ENCODE measurements around the gene IMP3.

IMP3 gene

DNA sequence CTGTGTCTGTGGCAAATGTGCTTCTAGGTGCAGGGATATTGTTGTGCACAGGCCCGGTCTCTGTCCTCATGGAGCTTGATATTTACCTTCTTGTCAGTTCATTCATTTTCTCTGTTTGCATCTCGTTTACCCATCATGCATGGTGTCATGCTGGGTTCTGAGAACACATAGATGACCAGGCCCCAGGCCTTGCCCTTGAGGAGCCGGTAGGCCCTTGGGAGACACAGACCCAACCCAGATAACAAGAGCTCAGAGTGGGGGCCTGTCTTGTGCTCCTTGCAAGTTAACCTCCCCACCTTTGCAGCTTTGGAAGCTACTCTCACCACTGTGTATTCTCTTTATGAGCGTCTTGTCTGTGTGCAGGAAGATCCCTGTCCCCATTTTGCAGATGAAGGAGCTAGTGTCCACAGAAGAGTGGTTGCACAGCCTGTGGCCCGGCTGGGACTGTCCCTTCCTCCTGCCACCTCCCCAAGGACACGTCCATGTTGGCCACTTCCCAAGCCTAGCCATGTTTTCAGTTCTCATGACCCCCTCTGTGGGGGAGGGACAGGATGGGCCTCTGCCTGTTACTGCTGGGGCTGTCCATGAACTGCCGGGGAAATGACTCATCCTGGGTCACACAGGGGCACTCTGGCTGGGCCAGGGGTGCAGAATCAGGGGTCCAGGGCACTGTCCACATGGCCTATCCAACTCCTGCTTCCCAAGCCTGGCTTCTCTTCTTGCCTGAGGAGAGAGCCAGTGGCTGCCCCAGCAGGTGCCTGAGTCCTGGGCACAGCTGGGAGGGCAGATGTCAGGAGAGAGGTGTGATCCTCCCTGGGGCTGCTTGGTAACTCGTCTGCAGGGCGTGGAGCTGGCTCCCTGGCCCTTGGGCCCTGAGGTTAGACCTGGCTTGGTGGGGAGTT is 11.1 kb upstream of the IMP3 start:
- DNase-seq = no peak
- no peak for TF ChIP-seq GATA1 (IDR thresholded peaks at IDR 0.05; ENCODE audit: low read depth, low read length)
- TF ChIP-seq POLR2A (IDR thresholded peaks at IDR 0.05; ENCODE audit: low read length) = no peak

DNA sequence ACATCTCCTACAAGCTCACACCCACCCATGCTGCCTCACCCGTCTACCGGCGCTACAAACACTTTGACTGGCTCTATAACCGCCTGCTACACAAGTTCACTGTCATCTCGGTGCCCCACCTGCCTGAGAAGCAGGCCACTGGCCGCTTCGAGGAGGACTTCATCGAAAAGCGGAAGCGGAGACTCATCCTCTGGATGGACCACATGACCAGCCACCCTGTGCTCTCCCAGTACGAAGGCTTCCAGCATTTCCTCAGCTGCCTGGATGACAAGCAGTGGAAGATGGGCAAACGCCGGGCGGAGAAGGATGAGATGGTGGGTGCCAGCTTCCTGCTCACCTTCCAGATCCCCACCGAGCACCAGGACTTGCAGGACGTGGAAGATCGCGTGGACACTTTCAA is 9.8 kb upstream of the IMP3 start:
- TF ChIP-seq POLR2A (IDR thresholded peaks at IDR 0.05; ENCODE audit: low read length) = no peak
- TF ChIP-seq GATA1 (IDR thresholded peaks at IDR 0.05; ENCODE audit: low read depth, low read length) = no peak

DNA sequence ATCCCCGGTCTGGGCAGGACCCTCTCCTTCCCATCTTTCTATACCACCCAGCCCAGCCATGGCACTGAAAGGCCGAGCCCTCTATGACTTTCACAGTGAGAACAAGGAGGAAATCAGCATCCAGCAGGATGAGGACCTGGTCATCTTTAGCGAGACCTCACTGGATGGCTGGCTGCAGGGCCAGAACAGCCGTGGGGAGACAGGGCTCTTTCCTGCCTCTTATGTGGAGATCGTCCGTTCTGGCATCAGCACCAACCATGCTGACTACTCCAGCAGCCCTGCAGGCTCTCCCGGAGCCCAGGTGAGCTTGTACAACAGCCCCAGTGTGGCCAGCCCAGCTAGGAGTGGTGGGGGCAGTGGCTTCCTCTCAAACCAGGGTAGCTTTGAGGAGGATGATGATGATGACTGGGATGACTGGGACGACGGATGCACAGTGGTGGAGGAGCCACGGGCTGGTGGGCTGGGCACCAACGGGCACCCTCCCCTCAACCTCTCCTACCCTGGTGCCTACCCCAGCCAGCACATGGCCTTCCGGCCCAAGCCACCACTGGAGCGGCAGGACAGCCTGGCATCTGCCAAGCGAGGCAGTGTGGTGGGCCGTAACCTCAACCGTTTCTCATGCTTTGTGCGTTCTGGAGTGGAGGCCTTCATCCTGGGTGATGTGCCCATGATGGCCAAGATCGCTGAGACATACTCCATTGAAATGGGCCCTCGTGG is 9.2 kb upstream of the IMP3 start:
- TF ChIP-seq GATA1 (IDR thresholded peaks at IDR 0.05; ENCODE audit: low read depth, low read length) (no peak), POLR2A (IDR thresholded peaks at IDR 0.05; ENCODE audit: low read length) (no peak)
- no peak for DNase-seq

More for the DNA sequence above, 9.8 kb upstream of the IMP3 start:
- DNase-seq = no peak

DNA sequence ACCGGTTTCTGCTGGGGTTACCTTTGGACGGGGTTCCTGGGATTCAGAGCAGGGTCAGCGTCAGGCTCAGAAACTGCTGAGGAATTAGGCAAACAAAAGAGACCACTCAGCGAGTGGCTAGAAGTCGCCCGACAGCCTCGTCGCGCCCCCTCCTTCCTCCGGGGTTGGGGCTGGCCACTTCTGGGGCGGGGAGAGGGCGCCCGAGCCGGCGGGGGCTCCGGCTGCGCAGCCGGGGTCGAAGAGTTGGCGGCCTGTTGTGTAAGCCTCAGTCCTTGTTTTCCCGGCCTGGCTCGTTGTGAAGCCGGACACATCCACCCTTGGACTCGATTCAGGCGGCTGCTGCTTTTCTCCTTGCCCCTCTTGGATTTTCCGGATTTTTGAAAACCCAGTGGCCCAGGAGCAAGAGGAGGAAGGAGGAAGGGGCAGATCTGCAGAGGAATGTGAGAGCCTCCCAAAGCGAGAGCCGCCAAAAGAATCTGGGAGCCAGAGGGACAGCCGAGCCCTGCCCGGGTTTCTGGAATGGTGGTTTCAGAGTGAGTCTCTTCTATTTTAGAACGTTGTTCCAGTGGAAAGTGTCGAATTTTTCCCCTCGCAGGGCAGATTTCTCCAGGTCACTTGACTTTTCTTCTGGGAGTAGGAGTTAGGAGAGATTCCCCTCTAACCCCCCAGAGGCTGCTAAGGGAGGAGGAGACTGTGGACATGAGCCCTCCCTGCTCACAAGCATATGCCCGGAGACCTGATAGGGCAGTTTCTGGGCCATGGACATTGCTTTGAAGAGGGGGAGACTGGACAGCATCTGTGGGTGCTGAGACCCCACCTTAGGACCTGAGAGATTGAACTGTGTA is 8.4 kb upstream of the IMP3 start:
- TF ChIP-seq GATA1 (IDR thresholded peaks at IDR 0.05; ENCODE audit: low read depth, low read length) (no peak), POLR2A (IDR thresholded peaks at IDR 0.05; ENCODE audit: low read length) (no peak)
- DNase-seq = no peak

DNA sequence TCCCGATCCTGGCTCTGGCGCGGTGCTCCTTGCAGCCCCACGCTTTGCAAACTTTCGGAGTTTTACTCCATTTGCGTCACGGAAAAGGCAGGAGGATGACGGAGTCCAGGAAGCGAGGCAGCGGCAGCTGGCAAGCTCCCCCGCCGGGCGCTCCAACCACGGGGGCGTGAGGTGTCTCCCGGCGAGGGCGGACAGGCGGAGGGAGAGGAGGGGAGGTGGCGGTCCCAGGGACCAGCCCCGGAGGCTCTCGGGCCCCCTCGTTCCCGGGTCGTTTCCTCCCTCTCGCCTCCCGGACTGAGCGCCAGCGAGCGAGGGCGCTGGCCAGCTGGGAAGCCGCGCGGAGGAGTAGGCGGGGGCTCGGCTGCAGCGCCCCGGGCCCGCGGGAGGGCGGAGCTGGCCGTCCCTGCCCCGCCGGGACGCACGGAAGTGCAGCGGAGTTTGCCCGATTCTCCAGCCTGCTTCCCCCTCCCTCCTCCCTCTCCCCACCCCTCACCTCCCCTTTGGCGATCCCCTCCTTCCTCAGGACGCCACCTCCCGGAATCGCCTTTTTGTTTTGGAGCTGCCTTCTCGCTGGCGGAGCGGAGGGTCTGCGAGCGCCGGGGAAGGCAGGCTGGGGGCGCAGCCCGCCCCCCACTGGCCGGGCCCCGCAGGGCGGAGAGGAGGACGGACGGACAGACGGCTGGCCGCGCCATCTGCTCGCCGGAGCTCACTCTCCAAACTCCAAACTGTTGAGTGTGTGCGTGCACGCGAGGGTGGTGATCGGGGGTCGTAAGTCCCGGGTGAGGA is 7.5 kb upstream of the IMP3 start, which contains the start of gene SNX33:
Gene SNX33 (plus strand): TSS at position 543 of the 786 bp plus-strand sequence. CDS start 1,191 bp downstream, outside the sequence.
- TF ChIP-seq GATA1 (IDR thresholded peaks at IDR 0.05; ENCODE audit: low read depth, low read length) (no peak), POLR2A (IDR thresholded peaks at IDR 0.05; ENCODE audit: low read length) (no peak)
- peak; percentile 41 to 54 for DNase-seq

DNA sequence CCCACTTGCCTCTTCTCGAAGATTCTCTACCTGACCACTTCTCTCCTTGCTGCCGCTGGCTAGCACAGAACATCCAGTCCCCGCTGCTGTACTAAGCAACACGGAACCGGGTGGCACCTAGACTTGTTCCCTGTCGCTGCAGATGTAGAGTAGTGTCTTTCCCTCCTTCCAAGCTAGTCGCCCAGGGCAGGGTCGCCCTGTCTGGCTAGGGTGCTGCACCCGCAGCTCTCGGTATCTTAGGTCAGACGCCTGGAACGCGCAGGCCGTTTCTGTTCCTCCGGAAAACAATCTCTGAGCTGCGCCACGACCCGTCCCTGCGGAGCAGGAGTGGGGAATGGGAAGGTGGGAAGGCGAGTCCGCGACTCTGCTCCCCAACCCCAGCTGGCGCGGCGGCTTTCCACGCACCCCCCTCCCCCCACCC is 6.9 kb upstream of the IMP3 start:
- TF ChIP-seq POLR2A (IDR thresholded peaks at IDR 0.05; ENCODE audit: low read length) (no peak), GATA1 (IDR thresholded peaks at IDR 0.05; ENCODE audit: low read depth, low read length) (no peak)
- DNase-seq = no peak

DNA sequence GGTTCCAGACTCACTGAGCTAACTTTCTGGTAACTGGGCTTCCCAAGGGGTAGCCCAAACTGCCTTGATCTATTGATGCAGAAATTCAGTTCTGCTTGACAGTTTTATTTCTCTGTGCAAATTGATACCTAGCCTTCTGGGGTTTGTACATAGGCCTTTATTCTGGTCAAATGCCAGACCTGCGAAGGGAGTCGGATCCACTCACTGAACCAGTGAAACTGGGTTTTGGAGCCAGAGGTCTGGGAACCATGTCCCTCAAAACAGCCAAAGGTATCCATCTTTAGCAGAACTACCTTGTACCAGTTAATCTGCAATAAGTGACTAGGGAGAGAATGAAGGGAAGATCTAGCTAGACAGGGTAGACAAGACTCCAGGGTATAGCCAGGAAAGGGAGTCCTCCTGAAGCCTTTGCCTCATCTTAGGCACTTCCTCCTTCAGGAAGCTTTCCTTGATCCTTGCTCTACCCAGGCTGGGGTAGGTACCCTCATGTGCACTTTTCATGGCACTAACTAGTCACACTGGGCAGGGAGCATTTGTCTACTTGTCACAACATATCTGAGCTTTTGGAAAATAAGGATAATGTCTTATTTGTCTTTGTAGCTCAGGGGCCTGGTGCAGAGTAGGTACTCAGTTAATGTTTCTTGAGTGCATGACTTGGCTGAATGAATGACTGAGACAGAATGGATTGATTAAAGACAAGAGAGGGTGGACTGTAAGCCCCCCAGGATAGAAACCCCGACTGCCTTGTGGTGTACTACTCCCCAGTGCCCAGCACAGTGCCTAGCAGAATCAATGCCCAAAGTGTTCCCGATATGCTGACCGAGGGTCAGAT is 6.3 kb upstream of the IMP3 start:
- TF ChIP-seq GATA1 (IDR thresholded peaks at IDR 0.05; ENCODE audit: low read depth, low read length) (no peak), POLR2A (IDR thresholded peaks at IDR 0.05; ENCODE audit: low read length) (no peak)
- DNase-seq = no peak

DNA sequence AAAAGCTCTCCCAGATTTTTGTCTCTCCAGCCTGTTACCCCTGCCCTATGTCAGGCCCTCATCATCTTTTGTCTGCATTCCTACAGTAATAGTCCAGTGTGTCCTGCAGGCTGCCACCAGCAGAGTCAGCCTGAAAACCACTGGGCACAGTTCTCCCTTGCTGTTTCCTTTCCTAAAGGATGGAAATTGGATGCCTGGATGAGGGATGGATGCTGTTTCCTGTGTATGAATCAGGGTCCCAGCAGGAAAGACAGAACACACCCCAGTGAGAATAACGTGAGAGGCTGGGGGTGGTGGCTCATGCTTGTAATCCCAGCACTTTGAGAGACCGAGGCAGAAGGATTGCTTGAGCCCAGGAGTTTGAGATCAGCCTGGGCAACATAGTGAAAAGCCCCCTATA is 4.4 kb upstream of the IMP3 start:
- TF ChIP-seq POLR2A (IDR thresholded peaks at IDR 0.05; ENCODE audit: low read length) = no peak
- no peak for TF ChIP-seq GATA1 (IDR thresholded peaks at IDR 0.05; ENCODE audit: low read depth, low read length)
- DNase-seq = no peak

DNA sequence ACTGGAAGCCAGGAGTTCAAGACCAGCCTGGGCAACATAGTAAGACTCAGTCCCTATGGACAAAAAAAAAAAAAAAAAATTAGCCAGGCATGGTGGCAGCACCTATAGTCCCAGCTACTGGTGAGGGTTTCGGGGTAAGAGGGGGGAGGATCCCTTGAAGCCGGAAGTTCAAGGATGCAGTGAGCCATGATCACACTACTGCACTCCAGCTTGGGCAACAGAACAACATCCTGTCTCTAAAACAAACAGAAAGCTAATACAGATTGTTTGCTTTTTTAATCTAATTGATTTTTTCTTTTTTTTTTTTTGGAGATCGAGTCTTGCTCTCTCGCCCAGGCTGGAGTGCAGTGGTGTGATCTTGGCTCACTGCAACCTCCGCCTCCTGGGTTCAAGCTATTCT is 1.6 kb upstream of the IMP3 start:
- TF ChIP-seq POLR2A (IDR thresholded peaks at IDR 0.05; ENCODE audit: low read length) = no peak
- no peak for TF ChIP-seq GATA1 (IDR thresholded peaks at IDR 0.05; ENCODE audit: low read depth, low read length)

DNA sequence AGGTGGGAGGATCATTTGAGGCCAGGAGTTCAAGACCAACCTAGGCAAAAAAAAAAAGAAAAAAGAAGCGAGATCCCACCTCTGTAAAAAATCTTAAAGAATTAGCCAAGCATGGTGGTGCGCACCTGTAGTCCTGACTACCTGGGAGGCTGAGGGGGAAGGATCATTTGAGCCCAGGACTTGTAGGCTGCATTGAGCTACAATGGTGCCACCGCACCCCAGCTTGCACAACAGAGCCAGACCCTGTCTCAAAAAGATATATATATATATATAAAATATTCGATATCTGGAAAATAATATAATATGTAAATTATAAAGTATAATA is 1.1 kb upstream of the IMP3 start:
- no peak for TF ChIP-seq GATA1 (IDR thresholded peaks at IDR 0.05; ENCODE audit: low read depth, low read length)
- no peak for TF ChIP-seq POLR2A (IDR thresholded peaks at IDR 0.05; ENCODE audit: low read length)

More for the DNA sequence above, 1.6 kb upstream of the IMP3 start:
- DNase-seq = no peak

DNA sequence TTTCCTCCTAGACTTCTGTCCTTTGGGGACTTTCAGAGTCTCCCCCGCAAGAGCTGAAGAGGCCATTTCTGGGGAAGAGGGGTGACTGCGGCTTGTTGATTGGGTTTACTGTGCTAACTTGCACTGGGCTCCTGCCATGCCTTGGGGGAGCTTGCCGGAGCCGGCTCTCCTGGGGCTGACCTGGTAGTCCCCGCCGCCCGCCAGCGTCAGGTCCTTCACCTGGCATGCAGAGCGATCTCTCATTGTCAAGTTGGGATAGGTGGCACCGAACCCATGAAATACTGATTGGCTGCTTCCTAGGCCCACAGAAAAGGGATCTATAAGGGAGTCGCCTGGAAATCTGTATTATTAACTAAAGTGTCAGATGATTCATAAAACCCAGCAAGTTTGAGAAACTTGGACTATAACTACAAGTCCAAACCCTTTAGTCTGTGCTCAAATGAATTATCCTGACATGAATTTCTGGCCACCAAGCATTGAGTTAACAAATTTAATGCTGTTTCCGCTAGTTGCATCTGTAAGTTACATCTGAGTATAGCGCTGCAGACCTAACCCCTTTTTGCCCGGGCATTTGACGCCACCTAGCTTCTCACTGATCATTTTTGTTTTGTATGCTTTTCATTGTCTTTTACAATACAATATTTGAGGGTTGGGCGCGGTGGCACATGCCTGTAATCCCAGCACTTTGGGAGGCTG is 607 bp upstream of the IMP3 start:
- no peak for TF ChIP-seq GATA1 (IDR thresholded peaks at IDR 0.05; ENCODE audit: low read depth, low read length)
- TF ChIP-seq POLR2A (IDR thresholded peaks at IDR 0.05; ENCODE audit: low read length) = no peak
- peak; percentile 73 to 75 for DNase-seq

More for the DNA sequence above, 1.1 kb upstream of the IMP3 start:
- no peak for DNase-seq

Data from erythroblast (primary cell).